ENCODE measurements around the gene ZIC2. TPM values are rescaled to one million over a fixed set of nuclear protein-coding genes. Genes with fewer than 3 reads are reported as not detected.
A peak's percentile ranks its signal among the peaks of the same experiment; 100 is the strongest.

ZIC2 gene
- total and polyA plus RNA-seq, 12 donors: not detected

GRCh38 chr13:99956473-99957349 lies 24.9 kb upstream of the ZIC2 start:
- ATAC-seq (peak in 3 of 8 donors; percentile 13 to 46 (median 27)), DNase-seq (no peak)
- H3K4me3 ChIP-seq: peak overlapping the region; percentile 1 to 39 (median 23)

GRCh38 chr13:99958406-99959126 lies 23.0 kb upstream of the ZIC2 start:
- ATAC-seq: no peak
- WGBS, 2 donors: 7 to 9% methylated on average over 35 of the region's 35 CpGs
- Histone ChIP-seq H3K36me3 (no peaks in the 10 kb centered on the region), H3K4me1 (peaks cover 15 to 40% (median 37%) of the 10 kb centered on the region in 9 donors), H3K9me3 (no peaks in the 10 kb centered on the region), H3K27ac (no peak overlapping the region), H3K4me3 (peak overlapping the region in 1 of 10 donors; percentile 14), H3K27me3 (peaks cover 48 to 100% (median 99%) of the 10 kb centered on the region in 7 donors)
- intact Hi-C loops (cut with DNase I): no loop called here
- no peak for DNase-seq
- no peak for TF ChIP-seq CTCF (IDR thresholded peaks at IDR 0.05)

More at GRCh38 chr13:99956473-99957349, 24.9 kb upstream of the ZIC2 start:
- H3K27ac ChIP-seq: no peak overlapping the region
- H3K27me3 ChIP-seq: peaks cover 48 to 100% (median 99%) of the 10 kb centered on the region in 7 donors
- no peak for TF ChIP-seq CTCF (IDR thresholded peaks at IDR 0.05)
- H3K36me3 ChIP-seq: no peaks in the 10 kb centered on the region
- H3K4me1 ChIP-seq: peaks cover 15 to 40% (median 37%) of the 10 kb centered on the region in 9 donors
- intact Hi-C loops (cut with DNase I): no loop called here
- WGBS, 2 donors: 2% methylated on average over 68 of the region's 68 CpGs
- no peaks in the 10 kb centered on the region for H3K9me3 ChIP-seq

GRCh38 chr13:99959127-99959539 lies 22.5 kb upstream of the ZIC2 start:
- 12 to 18% methylated on average over 10 of the region's 10 CpGs for WGBS, 2 donors
- Histone ChIP-seq H3K36me3 (no peaks in the 10 kb centered on the region), H3K9me3 (no peaks in the 10 kb centered on the region), H3K27me3 (peaks cover 48 to 100% (median 99%) of the 10 kb centered on the region in 7 donors), H3K27ac (no peak overlapping the region), H3K4me3 (peak overlapping the region in 1 of 10 donors; percentile 14), H3K4me1 (peaks cover 15 to 40% (median 37%) of the 10 kb centered on the region in 9 donors)
- TF ChIP-seq CTCF (IDR thresholded peaks at IDR 0.05): no peak
- intact Hi-C loops (cut with DNase I): no loop called here
- no peak for DNase-seq
- no peak for ATAC-seq

- WGBS, 2 donors: 2 to 4% methylated on average over 47 to 49 of the region's 49 CpGs
- Histone ChIP-seq H3K27me3 (peaks cover 47 to 100% (median 100%) of the 10 kb centered on the region in 7 donors), H3K4me1 (peaks cover 15 to 40% (median 37%) of the 10 kb centered on the region in 9 donors), H3K4me3 (peak overlapping the region in 3 of 10 donors; percentile 6 to 26 (median 13)), H3K9me3 (no peaks in the 10 kb centered on the region), H3K27ac (no peak overlapping the region), H3K36me3 (no peaks in the 10 kb centered on the region)
- TF ChIP-seq CTCF (IDR thresholded peaks at IDR 0.05): no peak
- intact Hi-C loops (cut with DNase I): no loop called here
- no peak for ATAC-seq
- no peak for DNase-seq
Measured at GRCh38 chr13:99959540-99960230, 21.9 kb upstream of the ZIC2 start.
